Fibroblast of villous mesenchyme (primary cell): Measurements from ENCODE around the gene SLC17A6. TPM values are rescaled to one million over a fixed set of nuclear protein-coding genes. Genes with fewer than 3 reads are reported as not detected.

Source experiments
- DNase-seq: peaks from one replicate; pipeline ENCODE4 v3.0.0-alpha.2; 2010; ENCODE audit warnings: low read depth
- H3K4me3 ChIP-seq: 2 replicates; pipeline ENCODE4 v1.5.1; 2011; ENCODE audit warnings: low read depth, mild to moderate bottlenecking, low read length
- CTCF ChIP-seq: IDR thresholded peaks from 2 replicates; pipeline ENCODE4 v1.5.1; 2012; ENCODE audit warnings: low read depth, mild to moderate bottlenecking, low read length; ENCODE audit not compliant: insufficient read depth
- total RNA-seq: library from RNA; depleted of rRNA; stranded (reverse); fragments of >200 nt; gene quantifications from 2 replicates; pipeline ENCODE4 v1.2.3, GENCODE V29; 2012

Gene SLC17A6
- total RNA-seq, 1 donor = not detected

DNA sequence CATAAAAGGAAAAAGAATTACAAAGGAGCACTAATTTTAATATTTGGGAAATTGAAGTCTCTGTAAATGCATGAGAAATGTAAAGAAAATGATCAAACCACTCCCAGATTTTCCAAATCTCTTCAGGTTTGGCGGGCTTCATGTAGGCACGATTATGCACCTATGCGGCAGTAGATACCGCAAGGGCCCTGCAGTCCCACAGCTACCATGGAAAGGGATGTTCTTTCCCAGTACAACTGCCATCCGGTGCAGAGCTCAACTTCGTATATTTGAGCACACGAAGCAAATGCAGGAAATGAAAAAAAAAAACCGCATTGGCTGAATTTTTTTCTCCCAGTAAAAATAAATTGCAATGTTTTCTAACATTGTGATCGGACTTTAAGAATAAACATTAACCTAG is 1.4 kb downstream of the SLC17A6 start:
- TF ChIP-seq CTCF = no peak
- no peak overlapping the region for H3K4me3 ChIP-seq
- no peak for DNase-seq

DNA sequence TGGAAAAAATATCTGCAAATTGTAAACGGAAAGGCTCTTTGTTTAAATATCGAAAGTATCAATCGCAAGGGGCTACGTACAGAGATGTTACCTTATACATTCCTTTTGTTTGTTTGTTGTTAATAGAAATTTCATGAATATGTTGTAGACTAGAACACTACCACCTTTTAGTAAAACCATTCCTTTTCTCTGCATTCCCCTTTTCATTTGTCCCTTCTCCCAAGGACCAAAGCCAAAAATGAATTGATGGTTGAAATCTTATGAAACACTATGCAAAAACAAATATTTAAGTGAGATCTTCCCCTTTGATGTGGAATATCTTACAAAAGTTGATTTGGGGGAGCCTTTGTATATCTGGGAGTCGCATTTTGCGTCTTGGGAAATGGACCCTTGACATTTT is 2.1 kb downstream of the SLC17A6 start:
- H3K4me3 ChIP-seq = no peak overlapping the region
- TF ChIP-seq CTCF = no peak
- DNase-seq = no peak

- DNase-seq = no peak
- H3K4me3 ChIP-seq = no peak overlapping the region
- TF ChIP-seq CTCF = no peak
Observed at GRCh38 chr11:22340701-22341587, 2.8 kb downstream of the SLC17A6 start.

DNA sequence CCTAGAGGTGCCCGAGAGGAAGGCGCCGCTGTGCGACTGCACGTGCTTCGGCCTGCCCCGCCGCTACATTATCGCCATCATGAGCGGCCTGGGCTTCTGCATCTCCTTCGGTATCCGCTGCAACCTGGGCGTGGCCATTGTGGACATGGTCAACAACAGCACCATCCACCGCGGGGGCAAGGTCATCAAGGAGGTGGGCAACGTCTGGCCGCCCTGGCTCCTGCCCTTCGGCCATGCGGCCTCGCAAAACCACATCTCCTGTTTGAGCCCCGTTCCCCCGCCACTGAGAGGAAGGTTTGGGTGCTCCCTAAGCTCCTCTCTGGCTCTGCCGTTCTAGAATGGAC is 3.4 kb downstream of the SLC17A6 start:
- no peak for TF ChIP-seq CTCF
- no peak for DNase-seq
- no peak overlapping the region for H3K4me3 ChIP-seq

DNA sequence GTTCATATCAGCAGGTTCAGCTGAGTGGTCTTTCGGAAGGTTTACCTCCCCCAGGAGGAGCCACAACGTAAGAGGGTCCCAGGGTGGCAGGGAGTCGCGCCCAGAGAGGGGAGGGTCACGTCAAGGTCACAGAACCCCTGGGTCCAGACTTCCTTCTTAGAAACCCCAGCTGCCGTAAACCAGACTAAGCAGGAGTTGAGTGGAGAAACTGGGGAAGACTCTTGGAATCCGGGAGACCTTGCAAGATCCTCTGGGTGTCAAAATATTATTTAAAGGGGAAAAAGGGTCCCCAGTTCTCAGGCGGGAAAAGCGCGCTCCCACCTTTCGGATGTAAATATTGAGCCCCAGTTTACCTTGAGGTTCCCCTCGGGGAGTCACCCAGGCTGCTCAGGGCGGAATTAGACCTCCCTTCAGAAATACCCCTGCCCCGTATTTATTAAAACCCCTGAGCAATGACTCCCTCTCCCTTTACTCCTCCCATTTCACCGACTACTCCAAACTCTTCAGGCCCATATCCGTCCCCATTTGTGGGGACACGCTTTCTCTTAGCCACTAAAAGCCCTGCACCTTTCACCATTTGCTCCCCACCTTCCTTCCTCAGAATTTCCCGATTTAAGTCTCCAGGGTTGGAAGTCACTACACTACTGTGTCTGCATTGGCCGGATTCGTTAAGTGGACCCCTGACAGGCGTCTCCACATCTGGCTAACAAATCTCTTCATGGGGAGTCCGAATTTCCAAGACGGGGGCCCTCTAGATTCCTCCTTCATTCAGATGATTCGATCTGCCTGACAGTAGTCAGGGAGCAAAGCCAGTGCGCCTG is 4.2 kb downstream of the SLC17A6 start:
- no peak overlapping the region for H3K4me3 ChIP-seq
- no peak for DNase-seq
- TF ChIP-seq CTCF = no peak

- no peak overlapping the region for H3K4me3 ChIP-seq
- DNase-seq = no peak
- no peak for TF ChIP-seq CTCF
Observed at GRCh38 chr11:22343032-22343324, 4.8 kb downstream of the SLC17A6 start.
